Skeletal muscle tissue (tissue), 4 donors: Measurements from ENCODE around the gene FAM193B. TPM values are rescaled to one million over a fixed set of nuclear protein-coding genes. Genes with fewer than 3 reads are reported as not detected.

Experiments
- H3K27ac ChIP-seq: one replicate; pipeline ENCODE4 v1.7.0; 2013; ENCODE audit warnings: mild to moderate bottlenecking, low read depth, low read length, inconsistent platforms
- H3K27me3 ChIP-seq, 3 donors: one replicate each; pipeline ENCODE4 v1.7.0; 2013; ENCODE audit warnings: low read length in 3 of 3; ENCODE audit not compliant: control insufficient read depth in 3 of 3, insufficient read depth in 3 of 3
- H3K36me3 ChIP-seq, 3 donors: one replicate each; pipeline ENCODE4 v1.7.0; 2013; ENCODE audit warnings: low read length in 3 of 3; ENCODE audit not compliant: control insufficient read depth in 3 of 3, insufficient read depth in 3 of 3
- H3K4me1 ChIP-seq, 3 donors: one replicate each; pipeline ENCODE4 v1.7.0; 2013; ENCODE audit warnings: low read length in 3 of 3, mild to moderate bottlenecking in 3 of 3; ENCODE audit not compliant: control insufficient read depth in 3 of 3, insufficient read depth in 3 of 3
- H3K4me3 ChIP-seq, 3 donors: one replicate each; pipeline ENCODE4 v1.7.0; 2013; ENCODE audit warnings: low read length in 3 of 3
- H3K9ac ChIP-seq, 3 donors: one replicate each; pipeline ENCODE4 v1.7.0; 2013; ENCODE audit warnings: low read length in 3 of 3, mild to moderate bottlenecking in 3 of 3, moderate library complexity in 2 of 3, low read depth in 1 of 3
- H3K9me3 ChIP-seq, 3 donors: one replicate each; pipeline ENCODE4 v1.7.0; 2013; ENCODE audit warnings: low read length in 3 of 3; ENCODE audit not compliant: control insufficient read depth in 3 of 3
- total RNA-seq: library from RNA; depleted of rRNA; stranded (reverse); fragments of >200 nt; gene quantifications from one replicate; pipeline ENCODE4 v1.2.3, GENCODE V29; 2014
- donor health status: Osteomylitis.

Gene FAM193B
- total RNA-seq, 1 donor from 2014 or later: 11.0 TPM

GRCh38 chr5:177555665-177556064, 1.3 kb upstream of the FAM193B start:
- Histone ChIP-seq H3K9me3 (no peaks in the 10 kb centered on the region), H3K27ac (peak overlapping the region; percentile 64), H3K27me3 (no peaks in the 10 kb centered on the region), H3K4me1 (peaks cover 38 to 51% (median 41%) of the 10 kb centered on the region in 3 donors), H3K36me3 (peaks cover 5 to 10% (median 9%) of the 10 kb centered on the region in 3 donors), H3K9ac (peak overlapping the region in 2 of 3 donors; percentile 5 to 61), H3K4me3 (no peak overlapping the region)

- H3K36me3 ChIP-seq: peaks cover 5 to 10% (median 9%) of the 10 kb centered on the region in 3 donors
- H3K9ac ChIP-seq: peak overlapping the region in 2 of 3 donors; percentile 61 to 79
- peak overlapping the region; percentile 87 to 96 (median 89) for H3K4me3 ChIP-seq
- no peaks in the 10 kb centered on the region for H3K27me3 ChIP-seq
- peak overlapping the region; percentile 64 for H3K27ac ChIP-seq
- no peaks in the 10 kb centered on the region for H3K9me3 ChIP-seq
- H3K4me1 ChIP-seq: peaks cover 38 to 56% (median 45%) of the 10 kb centered on the region in 3 donors
Measured at GRCh38 chr5:177555228-177555627, 865 bp upstream of the FAM193B start.

- no peaks in the 10 kb centered on the region for H3K27me3 ChIP-seq
- H3K4me1 ChIP-seq: peaks cover 43 to 64% (median 52%) of the 10 kb centered on the region in 3 donors
- H3K4me3 ChIP-seq: peak overlapping the region; percentile 79 to 86 (median 80)
- H3K9me3 ChIP-seq: no peaks in the 10 kb centered on the region
- H3K9ac ChIP-seq: peak overlapping the region; percentile 79 to 87 (median 82)
- H3K36me3 ChIP-seq: peaks cover 5 to 10% (median 9%) of the 10 kb centered on the region in 3 donors
- H3K27ac ChIP-seq: peak overlapping the region; percentile 65
Measured at GRCh38 chr5:177553671-177554429, 513 bp downstream of the FAM193B start.

GRCh38 chr5:177552839-177553455, 1.4 kb downstream of the FAM193B start:
- no peaks in the 10 kb centered on the region for H3K27me3 ChIP-seq
- H3K9ac ChIP-seq: peak overlapping the region; percentile 79 to 87 (median 82)
- peak overlapping the region; percentile 65 for H3K27ac ChIP-seq
- no peaks in the 10 kb centered on the region for H3K9me3 ChIP-seq
- H3K4me1 ChIP-seq: peaks cover 52 to 70% (median 61%) of the 10 kb centered on the region in 3 donors
- peaks cover 5 to 10% (median 9%) of the 10 kb centered on the region in 3 donors for H3K36me3 ChIP-seq
- peak overlapping the region; percentile 79 to 86 (median 80) for H3K4me3 ChIP-seq

GRCh38 chr5:177550122-177550521, 4.2 kb downstream of the FAM193B start:
- no peak overlapping the region for H3K9ac ChIP-seq
- no peak overlapping the region for H3K4me3 ChIP-seq
- peaks cover 5 to 10% (median 9%) of the 10 kb centered on the region in 3 donors for H3K36me3 ChIP-seq
- no peaks in the 10 kb centered on the region for H3K27me3 ChIP-seq
- H3K9me3 ChIP-seq: no peaks in the 10 kb centered on the region
- H3K27ac ChIP-seq: no peak overlapping the region
- peaks cover 55 to 73% (median 67%) of the 10 kb centered on the region in 3 donors for H3K4me1 ChIP-seq

- no peaks in the 10 kb centered on the region for H3K9me3 ChIP-seq
- H3K36me3 ChIP-seq: peaks cover 5 to 10% (median 9%) of the 10 kb centered on the region in 3 donors
- H3K4me3 ChIP-seq: no peak overlapping the region
- H3K27ac ChIP-seq: peak overlapping the region; percentile 13
- no peaks in the 10 kb centered on the region for H3K27me3 ChIP-seq
- peaks cover 54 to 75% (median 73%) of the 10 kb centered on the region in 3 donors for H3K4me1 ChIP-seq
- H3K9ac ChIP-seq: peak overlapping the region in 1 of 3 donors; percentile 23
Measured at GRCh38 chr5:177548495-177548894, 5.9 kb downstream of the FAM193B start.

- no peak overlapping the region for H3K9ac ChIP-seq
- peak overlapping the region; percentile 20 for H3K27ac ChIP-seq
- peaks cover 2 to 6% (median 5%) of the 10 kb centered on the region in 3 donors for H3K36me3 ChIP-seq
- peaks cover 53 to 75% (median 73%) of the 10 kb centered on the region in 3 donors for H3K4me1 ChIP-seq
- no peaks in the 10 kb centered on the region for H3K27me3 ChIP-seq
- peak overlapping the region in 1 of 3 donors; percentile 31 for H3K4me3 ChIP-seq
- H3K9me3 ChIP-seq: no peaks in the 10 kb centered on the region
Measured at GRCh38 chr5:177547736-177548135, 6.6 kb downstream of the FAM193B start.

- Histone ChIP-seq H3K4me1 (peaks cover 53 to 69% (median 68%) of the 10 kb centered on the region in 3 donors), H3K9me3 (no peaks in the 10 kb centered on the region), H3K36me3 (no peaks in the 10 kb centered on the region), H3K9ac (peak overlapping the region; percentile 52 to 66 (median 55)), H3K27ac (peak overlapping the region; percentile 83), H3K27me3 (no peaks in the 10 kb centered on the region), H3K4me3 (peak overlapping the region; percentile 22 to 64 (median 30))
Measured at GRCh38 chr5:177546258-177546741, 8.1 kb downstream of the FAM193B start.

GRCh38 chr5:177545487-177546257, 8.7 kb downstream of the FAM193B start:
- peak overlapping the region; percentile 83 for H3K27ac ChIP-seq
- H3K9me3 ChIP-seq: no peaks in the 10 kb centered on the region
- no peaks in the 10 kb centered on the region for H3K27me3 ChIP-seq
- peaks cover 53 to 73% (median 73%) of the 10 kb centered on the region in 3 donors for H3K4me1 ChIP-seq
- peak overlapping the region; percentile 1 to 65 (median 39) for H3K9ac ChIP-seq
- H3K36me3 ChIP-seq: no peaks in the 10 kb centered on the region
- H3K4me3 ChIP-seq: peak overlapping the region in 2 of 3 donors; percentile 22 to 64
